Aorta (tissue), 5 donors: Measurements from ENCODE around the gene TOMM5. TPM values are rescaled to one million over a fixed set of nuclear protein-coding genes. Genes with fewer than 3 reads are reported as not detected.

Experiments used
- ATAC-seq: fragments of 200-7000 bp; cut with Tn5 transposase; one replicate; pipeline ENCODE4 v1.9.1; 2022; ENCODE audit warnings: moderate library complexity; ENCODE audit not compliant: low FRiP score
- DNase-seq, 2 donors: peaks; one replicate each; pipeline ENCODE4 v3.0.0-alpha.2; 2020
- H3K27ac ChIP-seq, 2 donors: one replicate each; pipeline ENCODE4 v1.5.1; 2013; ENCODE audit warnings: low read length in 2 of 2, mild to moderate bottlenecking in 2 of 2, moderate library complexity in 2 of 2, control low read depth in 1 of 2, inconsistent platforms in 1 of 2, low read depth in 1 of 2
- H3K27me3 ChIP-seq, 2 donors: one replicate each; pipeline ENCODE4 v1.6.1; 2013; ENCODE audit warnings: control low read depth in 1 of 2, low read length in 1 of 2, mild to moderate bottlenecking in 1 of 2, moderate library complexity in 1 of 2; ENCODE audit not compliant: insufficient read depth in 2 of 2, control insufficient read depth in 1 of 2
- H3K36me3 ChIP-seq, 2 donors: one replicate each; pipeline ENCODE4 v1.6.1; 2013; ENCODE audit warnings: control low read depth in 1 of 2, low read length in 1 of 2, mild to moderate bottlenecking in 1 of 2; ENCODE audit not compliant: insufficient read depth in 2 of 2, control insufficient read depth in 1 of 2
- H3K4me1 ChIP-seq, 2 donors: one replicate each; pipeline ENCODE4 v1.6.1; 2013; ENCODE audit warnings: low read length in 2 of 2, control low read depth in 1 of 2, mild to moderate bottlenecking in 1 of 2, moderate library complexity in 1 of 2; ENCODE audit not compliant: insufficient read depth in 2 of 2, control insufficient read depth in 1 of 2
- H3K4me3 ChIP-seq, 2 donors: one replicate each; pipeline ENCODE4 v1.5.1; 2013; ENCODE audit warnings: low read length in 2 of 2, control low read depth in 1 of 2, mild to moderate bottlenecking in 1 of 2
- H3K9me3 ChIP-seq: one replicate; pipeline ENCODE4 v1.6.1; 2013; ENCODE audit warnings: mild to moderate bottlenecking, low read length; ENCODE audit not compliant: control insufficient read depth
- WGBS, 2 donors: extraction: QIAGEN DNeasy Blood & Tissue Kit; methylation state at CpG; one replicate each; pipeline ENCODE4 v1.1.7; 2013; 5-methylcytosine and 5-hydroxymethylcytosine counted together
- intact Hi-C, 2 donors: fragments of 100-400 bp; cut with DNase I; formaldehyde crosslinking; loops; one replicate each; pipeline versions ENCODE4 v1.14.2 to v1.15.0; 2022
- polyA plus RNA-seq, 2 donors: library from polyadenylated mRNA; stranded (reverse); fragments of 200-250 nt; gene quantifications; one replicate each; pipeline ENCODE4 v1.2.3, GENCODE V29; 2013
- total RNA-seq, 2 donors: library from RNA; stranded (reverse); fragmentation: NEBNext Ultra II Directional; extraction: Animal tissue kit (Norgen Biotek cat#: 25700); gene quantifications; one replicate each; pipeline ENCODE4 v1.2.1, GENCODE V29; 2021
- donor health status: healthy with polysubstance abuse.
- donor health status: Bipolar disorder and iron deficiency.
- donor health status: DM: no; HTN: no; CAD: no.
- donor health status: DM: no; HTN: no; CAD: no.
- donor health status: DM: yes; HTN: yes; CAD: no.

The TOMM5 gene
- total and polyA plus RNA-seq, 4 donors = 39.8 to 171 (median 63.6) TPM

GRCh38 chr9:37632479-37632878 is 40.1 kb upstream of the TOMM5 start:
- no peaks in the 10 kb centered on the region for H3K27me3 ChIP-seq
- no peak for ATAC-seq
- H3K27ac ChIP-seq = no peak overlapping the region
- WGBS, 2 donors = 65 to 82% methylated on average over 4 of the region's 4 CpGs
- no peak overlapping the region for H3K4me3 ChIP-seq
- intact Hi-C loops = loop anchor here in 1 of 2 donors (10.0 kb wide), 1 partner anchor 52 kb away; no protein-coding TSS in a partner anchor
- no peaks in the 10 kb centered on the region for H3K4me1 ChIP-seq
- H3K36me3 ChIP-seq = no peaks in the 10 kb centered on the region
- no peaks in the 10 kb centered on the region for H3K9me3 ChIP-seq
- DNase-seq = no peak

GRCh38 chr9:37626708-37627292 is 34.4 kb upstream of the TOMM5 start:
- Histone ChIP-seq H3K27me3 (no peaks in the 10 kb centered on the region), H3K4me3 (no peak overlapping the region), H3K27ac (no peak overlapping the region), H3K36me3 (no peaks in the 10 kb centered on the region), H3K4me1 (no peaks in the 10 kb centered on the region), H3K9me3 (no peaks in the 10 kb centered on the region)
- 36 to 37% methylated on average over 5 of the region's 5 CpGs for WGBS, 2 donors
- intact Hi-C loops = no loop called here
- DNase-seq (no peak), ATAC-seq (no peak)

- H3K27me3 ChIP-seq = no peaks in the 10 kb centered on the region
- intact Hi-C loops = no loop called here
- no peaks in the 10 kb centered on the region for H3K36me3 ChIP-seq
- whole genome bisulfite sequencing, 2 donors = 78 to 83% methylated on average over 12 of the region's 12 CpGs
- H3K4me3 ChIP-seq = no peak overlapping the region
- H3K4me1 ChIP-seq = no peaks in the 10 kb centered on the region
- H3K27ac ChIP-seq = no peak overlapping the region
- H3K9me3 ChIP-seq = no peaks in the 10 kb centered on the region
- ATAC-seq (no peak), DNase-seq (no peak)
Observed at GRCh38 chr9:37625758-37626147, 33.4 kb upstream of the TOMM5 start.

- WGBS, 2 donors = 69 to 74% methylated on average over 5 of the region's 5 CpGs
- Histone ChIP-seq H3K9me3 (no peaks in the 10 kb centered on the region), H3K4me1 (no peaks in the 10 kb centered on the region), H3K27me3 (no peaks in the 10 kb centered on the region), H3K36me3 (no peaks in the 10 kb centered on the region), H3K4me3 (no peak overlapping the region), H3K27ac (no peak overlapping the region)
- intact Hi-C loops = no loop called here
- DNase-seq = no peak
- no peak for ATAC-seq
Observed at GRCh38 chr9:37625036-37625757, 32.8 kb upstream of the TOMM5 start.

- H3K9me3 ChIP-seq = no peaks in the 10 kb centered on the region
- no peaks in the 10 kb centered on the region for H3K4me1 ChIP-seq
- H3K27ac ChIP-seq = no peak overlapping the region
- DNase-seq (no peak), ATAC-seq (no peak)
- no peak overlapping the region for H3K4me3 ChIP-seq
- intact Hi-C loops = no loop called here
- no peaks in the 10 kb centered on the region for H3K36me3 ChIP-seq
- no peaks in the 10 kb centered on the region for H3K27me3 ChIP-seq
- WGBS, 2 donors = 52 to 60% methylated on average over 1 of the region's 1 CpG
Observed at GRCh38 chr9:37624073-37624472, 31.7 kb upstream of the TOMM5 start.

- Histone ChIP-seq H3K4me3 (no peak overlapping the region), H3K9me3 (no peaks in the 10 kb centered on the region), H3K27ac (no peak overlapping the region), H3K27me3 (no peaks in the 10 kb centered on the region), H3K36me3 (no peaks in the 10 kb centered on the region), H3K4me1 (no peaks in the 10 kb centered on the region)
- 67 to 75% methylated on average over 2 of the region's 2 CpGs for WGBS, 2 donors
- ATAC-seq (no peak), DNase-seq (no peak)
- intact Hi-C loops = no loop called here
Observed at GRCh38 chr9:37623267-37623666, 30.9 kb upstream of the TOMM5 start.

- 79 to 84% methylated on average over 4 of the region's 4 CpGs for WGBS, 2 donors
- no peaks in the 10 kb centered on the region for H3K36me3 ChIP-seq
- H3K27ac ChIP-seq = no peak overlapping the region
- ATAC-seq (no peak), DNase-seq (no peak)
- H3K4me1 ChIP-seq = no peaks in the 10 kb centered on the region
- H3K27me3 ChIP-seq = no peaks in the 10 kb centered on the region
- no peaks in the 10 kb centered on the region for H3K9me3 ChIP-seq
- no peak overlapping the region for H3K4me3 ChIP-seq
- intact Hi-C loops = no loop called here
Observed at GRCh38 chr9:37622462-37622861, 30.1 kb upstream of the TOMM5 start.

GRCh38 chr9:37621273-37622121 is 29.1 kb upstream of the TOMM5 start:
- Histone ChIP-seq H3K27me3 (no peaks in the 10 kb centered on the region), H3K9me3 (no peaks in the 10 kb centered on the region), H3K36me3 (no peaks in the 10 kb centered on the region), H3K4me1 (no peaks in the 10 kb centered on the region), H3K4me3 (no peak overlapping the region), H3K27ac (no peak overlapping the region)
- intact Hi-C loops = no loop called here
- 56 to 62% methylated on average over 9 of the region's 9 CpGs for WGBS, 2 donors
- ATAC-seq (no peak), DNase-seq (no peak)
